Activated effector memory CD4-positive, alpha-beta T cell treated with Interleukin-2 at 50 U/mL for 16 hours (primary cell): ENCODE data around the gene ATP6V1D.
"Not testable (repeated sequence)": the region's sequence is repeated elsewhere in the genome, so short reads cannot be mapped to it uniquely, and the experiment has no call there.

Experiments used
- DNase-seq: peaks from one replicate; pipeline ENCODE4 v3.0.0-alpha.2; 2020

Gene ATP6V1D

GRCh38 chr14:67365476-67365875 is 5.9 kb upstream of the ATP6V1D start:
- DNase-seq = no peak

GRCh38 chr14:67360470-67361206 is 1.0 kb upstream of the ATP6V1D start:
- no peak for DNase-seq

DNA sequence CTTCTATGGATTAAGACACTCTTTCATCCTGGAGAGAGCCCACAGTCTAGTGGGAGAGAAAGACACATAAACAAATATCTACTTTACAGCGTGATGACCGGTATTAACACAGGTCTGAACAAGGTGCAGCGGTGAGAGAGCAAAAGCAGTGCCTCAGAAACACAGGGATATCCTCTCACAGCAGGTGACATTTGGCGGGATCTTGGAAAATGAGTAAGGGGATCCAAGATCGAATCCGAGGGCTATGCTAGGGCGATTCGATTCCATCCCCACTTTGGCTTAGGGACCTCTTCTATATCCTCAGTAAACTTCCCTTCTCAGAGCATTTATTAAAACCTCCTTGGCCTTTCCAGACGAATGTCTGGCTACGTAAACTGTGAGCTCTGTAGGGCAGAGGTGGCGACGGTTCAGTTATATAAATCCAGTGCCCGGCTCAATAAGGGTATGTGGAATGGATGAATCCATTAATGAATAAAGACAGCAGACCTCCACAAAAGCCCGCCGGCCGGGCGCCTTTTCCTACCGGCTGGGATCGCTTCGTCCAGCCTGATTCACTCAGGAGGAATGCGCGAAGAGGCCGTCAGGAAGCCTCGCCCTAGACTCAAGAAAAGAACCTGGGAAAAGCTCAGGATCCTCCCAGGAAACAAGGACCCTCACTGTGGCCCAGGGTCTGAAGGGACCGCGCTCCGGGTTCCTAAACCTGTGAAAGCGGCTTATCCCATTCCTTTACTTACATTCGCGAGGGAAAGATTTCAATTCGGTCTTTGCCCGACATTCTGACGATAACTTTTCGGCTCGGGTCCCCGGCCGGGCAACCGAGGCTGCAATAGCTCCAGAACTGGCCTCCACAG is 455 bp downstream of the ATP6V1D start:
- no peak for DNase-seq

DNA sequence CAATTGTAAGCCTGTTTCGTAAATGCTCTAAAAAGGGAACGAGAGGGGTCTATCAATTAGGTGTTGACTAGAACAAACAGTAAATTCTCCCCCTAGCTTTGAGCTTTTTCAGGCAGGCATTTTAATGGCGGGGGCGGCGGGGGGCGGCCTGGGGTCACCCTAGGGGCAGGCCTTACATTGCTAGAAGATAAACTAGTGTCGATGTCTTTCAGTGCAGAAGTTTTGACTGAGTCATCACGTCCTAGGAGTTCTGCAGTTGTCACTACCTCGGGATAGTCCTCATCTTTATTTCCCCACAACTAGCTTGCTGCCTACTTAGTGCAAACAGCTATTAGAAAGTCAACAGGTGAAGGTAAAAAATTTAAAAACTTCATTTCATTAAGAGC is 1.6 kb downstream of the ATP6V1D start:
- DNase-seq = no peak

GRCh38 chr14:67357186-67357968 is 2.2 kb downstream of the ATP6V1D start:
- no peak for DNase-seq

- no peak for DNase-seq
These were observed 7.5 kb downstream of the ATP6V1D start for GRCh38 chr14:67352055-67352454.

DNA sequence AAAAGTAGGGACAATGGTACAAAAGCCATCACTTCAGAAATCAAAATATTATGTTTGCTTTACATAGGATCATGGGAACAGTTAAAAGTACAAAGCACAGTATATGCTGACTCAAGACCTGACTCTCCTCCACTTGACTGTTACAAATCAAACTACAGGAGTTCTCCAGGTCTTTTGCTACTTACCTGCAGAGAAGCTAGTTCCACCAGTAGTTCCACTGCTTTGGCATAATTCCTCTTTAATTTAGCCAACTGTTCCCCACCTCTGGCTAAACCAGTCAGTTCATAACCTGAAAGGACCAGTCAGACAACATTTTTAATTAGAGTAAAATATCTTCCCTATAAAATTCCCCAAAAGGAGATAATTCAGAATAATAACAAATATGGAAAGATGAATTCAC is 14.0 kb downstream of the ATP6V1D start:
- DNase-seq = no peak

GRCh38 chr14:67343601-67344230 is 15.9 kb downstream of the ATP6V1D start:
- DNase-seq = no peak

DNA sequence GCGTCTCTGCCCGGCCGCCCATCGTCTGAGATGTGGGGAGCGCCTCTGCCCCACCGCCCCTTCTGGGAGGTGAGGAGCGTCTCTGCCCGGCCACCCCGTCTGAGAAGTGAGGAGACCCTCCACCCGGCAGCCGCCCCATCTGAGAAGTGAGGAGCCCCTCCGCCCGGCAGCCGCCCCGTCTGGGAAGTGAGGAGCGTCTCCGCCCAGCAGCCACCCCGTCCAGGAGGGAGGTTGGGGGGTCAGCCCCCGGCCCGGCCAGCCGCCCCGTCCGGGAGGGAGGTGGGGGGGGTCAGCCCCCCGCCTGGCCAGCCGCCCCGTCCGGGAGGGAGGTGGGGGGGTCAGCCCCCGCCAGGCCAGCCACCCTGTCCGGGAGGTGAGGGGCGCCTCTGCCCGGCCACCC is 18.4 kb downstream of the ATP6V1D start:
- not testable (repeated sequence) for DNase-seq

GRCh38 chr14:67335781-67336180 is 23.8 kb downstream of the ATP6V1D start:
- no peak for DNase-seq

GRCh38 chr14:67332468-67332867 is 27.1 kb downstream of the ATP6V1D start:
- no peak for DNase-seq

DNA sequence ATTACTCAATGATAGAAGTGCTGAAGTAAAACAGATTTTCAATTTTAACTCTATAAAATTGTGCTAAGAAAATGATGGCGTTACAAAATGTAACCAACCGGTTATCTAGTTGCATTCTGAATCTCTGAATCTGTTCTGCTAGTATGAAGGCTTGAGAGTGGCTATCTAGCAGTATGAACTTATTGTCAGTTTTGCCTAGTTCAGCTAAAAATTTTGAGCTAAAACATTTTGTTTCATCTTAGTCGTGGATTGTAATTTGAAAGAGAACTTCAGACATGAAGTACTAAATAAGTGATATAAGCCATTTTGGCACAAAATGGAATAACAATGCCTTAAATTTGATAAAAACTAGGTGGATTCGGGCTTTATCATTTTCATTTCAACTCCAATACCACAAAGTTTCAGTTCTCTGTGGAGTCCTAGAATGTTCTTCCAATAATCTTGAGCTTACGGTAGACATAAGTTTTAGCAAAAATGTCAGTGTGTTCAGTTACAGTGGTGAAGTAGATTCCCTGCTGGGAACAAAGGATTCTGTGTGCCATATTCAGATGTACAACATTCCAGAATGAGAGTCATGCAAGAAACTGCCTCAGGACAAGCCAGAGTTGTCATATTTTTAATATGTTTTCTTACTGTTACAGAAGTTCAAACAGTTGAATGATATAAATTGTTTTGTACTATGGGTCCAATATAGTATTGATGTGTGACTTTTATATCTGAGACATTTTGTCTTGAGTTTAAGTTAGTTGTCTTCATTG is 28.1 kb downstream of the ATP6V1D start:
- DNase-seq = no peak

- DNase-seq = not testable (repeated sequence)
These were observed 29.9 kb downstream of the ATP6V1D start for GRCh38 chr14:67329666-67330065.

- DNase-seq = no peak
These were observed 40.5 kb downstream of the ATP6V1D start for GRCh38 chr14:67319142-67319541.

DNA sequence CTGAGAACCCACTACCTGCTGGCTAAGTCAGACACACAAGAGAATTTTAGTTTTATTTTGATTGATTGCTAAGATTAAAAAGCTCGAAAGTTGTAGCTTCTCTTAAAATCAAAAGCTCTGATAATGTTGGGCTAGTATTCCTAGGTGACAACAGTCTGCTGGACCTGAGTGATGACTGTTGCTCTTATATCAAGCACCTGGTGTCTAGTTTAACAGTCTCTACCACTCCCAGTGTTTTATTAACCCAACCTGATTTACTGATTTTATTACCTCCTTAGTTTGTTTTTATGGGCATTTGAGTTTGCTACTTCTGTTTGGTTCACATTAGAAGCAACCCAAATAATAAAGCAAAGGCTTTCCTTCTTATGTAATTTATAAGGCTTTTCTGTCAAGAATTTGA is 41.8 kb downstream of the ATP6V1D start:
- DNase-seq = no peak

GRCh38 chr14:67313153-67313552 is 46.5 kb downstream of the ATP6V1D start:
- DNase-seq = no peak

GRCh38 chr14:67311868-67312267 is 47.7 kb downstream of the ATP6V1D start:
- DNase-seq = no peak
